T-helper 2 cell treated with Interferon-gamma antibody and Interleukin-4, amounts not matched to agents 100 ng/mL and 5 ng/mL, for 36 hours (primary cell): ENCODE results near the gene INO80C. TPM values are rescaled to one million over a fixed set of nuclear protein-coding genes. Genes with fewer than 3 reads are reported as not detected.
"Not testable (repeated sequence)": the region's sequence is repeated elsewhere in the genome, so short reads cannot be mapped to it uniquely, and the experiment has no call there.

Source experiments
- intact Hi-C: fragments of 100-400 bp; cut with micrococcal nuclease; formaldehyde crosslinking; loops from one replicate; pipeline ENCODE4 v1.15.1; 2023
- total RNA-seq: library from RNA; stranded (reverse); gene quantifications from 2 replicates; pipeline ENCODE4 v1.2.3, GENCODE V29; 2022

INO80C gene
- total RNA-seq, 1 donor from 2014 or later, result 29.0 TPM

DNA sequence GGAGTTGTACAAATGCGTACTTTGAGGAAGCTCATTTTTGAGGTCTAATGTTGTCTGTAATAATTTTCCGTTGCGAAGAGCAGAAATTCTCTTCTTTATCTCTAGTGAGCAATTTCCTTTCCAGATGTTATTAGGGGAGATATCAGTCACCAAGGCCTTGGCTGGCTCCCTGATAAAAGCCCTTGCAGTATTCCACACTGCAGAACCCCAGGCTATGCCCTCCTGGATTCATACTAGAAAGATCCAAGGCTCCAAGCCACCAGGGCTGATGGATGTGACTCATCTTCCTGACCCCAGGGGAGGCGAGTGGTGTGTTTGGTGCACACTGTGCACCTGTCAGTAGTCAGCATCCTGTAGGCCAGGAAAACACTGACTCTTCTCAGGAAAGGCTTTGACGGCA lies 34.7 kb downstream of the INO80C start:
- intact Hi-C loops, result no loop called here

DNA sequence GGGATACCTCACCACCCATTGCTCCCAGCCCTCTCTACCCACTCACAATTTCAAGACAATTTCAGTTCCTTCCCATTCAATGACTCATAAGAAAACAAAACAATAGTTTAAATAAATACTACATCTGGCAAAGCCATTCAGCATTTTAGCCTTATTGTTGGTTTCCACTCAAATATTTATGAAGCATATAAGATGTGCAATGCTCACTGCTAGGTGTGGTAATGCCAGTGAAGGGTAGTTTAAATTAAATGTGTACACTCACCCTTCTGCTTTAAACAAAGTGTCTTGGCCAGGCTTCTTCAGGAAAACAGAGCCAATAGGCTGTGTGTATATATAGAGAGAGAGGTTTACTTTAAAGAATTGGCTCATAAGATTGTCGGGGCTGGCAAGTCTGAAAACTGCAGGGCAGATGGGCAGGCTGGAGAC lies 37.0 kb downstream of the INO80C start:
- intact Hi-C loops, result no loop called here

DNA sequence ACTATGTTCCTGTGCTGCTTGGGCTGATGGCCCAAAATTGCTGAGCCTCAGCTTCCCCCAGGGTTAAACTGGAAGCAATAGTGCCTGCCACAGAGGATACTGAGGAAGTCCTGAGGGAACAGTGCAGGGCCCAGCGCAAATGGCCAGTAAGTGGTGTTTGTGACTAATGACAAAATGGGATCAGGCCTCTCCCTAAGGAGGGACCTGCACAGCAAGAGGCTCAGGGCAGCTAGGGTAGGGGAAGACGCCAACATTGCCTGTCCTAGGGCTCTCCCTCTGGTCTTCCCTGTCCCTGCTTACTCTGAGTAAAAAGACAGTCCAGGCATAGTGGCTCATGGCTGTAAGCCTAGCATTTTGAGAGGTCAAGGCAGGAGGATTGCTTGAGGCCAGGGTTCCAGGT lies 37.8 kb downstream of the INO80C start:
- intact Hi-C loops, result no loop called here

DNA sequence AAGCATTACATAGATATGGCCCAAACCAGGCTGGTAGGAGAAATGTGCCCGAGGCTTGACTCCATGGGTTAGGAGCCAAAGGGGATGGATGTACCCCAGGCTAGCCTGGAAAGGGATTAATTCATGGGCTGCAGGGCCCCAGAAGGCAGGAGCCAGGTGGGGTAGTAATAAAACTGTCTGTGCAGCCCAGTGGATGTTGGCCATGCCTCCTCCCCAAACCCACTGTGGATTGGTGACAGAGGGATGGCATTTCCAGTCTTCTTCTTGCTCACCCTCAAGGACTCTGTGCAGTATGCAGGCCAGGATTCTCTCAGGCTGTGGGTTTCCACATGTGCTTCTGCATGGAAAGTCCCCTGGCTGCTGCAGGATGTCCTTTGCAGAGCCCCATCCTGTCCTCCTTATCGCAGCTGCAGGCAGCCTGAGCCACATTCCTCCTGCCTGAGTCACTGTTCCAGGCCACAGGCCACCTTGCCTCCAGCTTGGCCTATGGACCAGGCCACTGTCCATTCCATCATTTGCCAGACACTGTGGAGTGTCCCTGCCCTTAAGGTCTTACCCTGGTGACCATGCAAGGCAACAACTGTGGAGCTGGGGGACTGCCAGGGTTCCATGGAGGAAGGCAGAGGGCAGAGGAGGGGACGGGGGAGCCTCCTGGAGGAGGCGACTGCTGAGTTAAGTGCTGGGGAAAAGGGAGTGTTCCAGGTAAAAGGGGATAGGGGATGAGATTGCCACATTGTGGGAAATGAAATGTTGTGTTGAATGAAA lies 38.9 kb downstream of the INO80C start:
- intact Hi-C loops, result no loop called here

DNA sequence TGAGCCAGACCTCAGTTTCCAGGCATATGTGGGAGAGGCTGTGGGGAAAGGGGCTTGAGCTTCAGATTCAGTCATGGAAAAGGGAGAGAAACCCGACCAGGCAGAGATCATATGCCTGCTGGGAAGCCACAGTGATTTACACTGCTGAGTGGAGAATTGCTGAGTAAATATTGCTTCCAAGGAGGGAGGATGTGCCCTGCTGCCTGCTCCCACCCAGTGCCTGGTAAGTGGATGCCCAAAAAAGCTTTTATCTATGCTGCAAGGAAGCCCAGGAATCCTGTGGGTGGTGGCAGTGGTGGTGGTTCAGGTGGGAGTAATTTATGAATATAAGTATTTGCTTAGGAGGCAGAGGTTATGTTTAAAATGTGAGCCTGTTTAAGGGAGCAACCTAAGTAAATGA lies 39.5 kb downstream of the INO80C start:
- intact Hi-C loops, result no loop called here

DNA sequence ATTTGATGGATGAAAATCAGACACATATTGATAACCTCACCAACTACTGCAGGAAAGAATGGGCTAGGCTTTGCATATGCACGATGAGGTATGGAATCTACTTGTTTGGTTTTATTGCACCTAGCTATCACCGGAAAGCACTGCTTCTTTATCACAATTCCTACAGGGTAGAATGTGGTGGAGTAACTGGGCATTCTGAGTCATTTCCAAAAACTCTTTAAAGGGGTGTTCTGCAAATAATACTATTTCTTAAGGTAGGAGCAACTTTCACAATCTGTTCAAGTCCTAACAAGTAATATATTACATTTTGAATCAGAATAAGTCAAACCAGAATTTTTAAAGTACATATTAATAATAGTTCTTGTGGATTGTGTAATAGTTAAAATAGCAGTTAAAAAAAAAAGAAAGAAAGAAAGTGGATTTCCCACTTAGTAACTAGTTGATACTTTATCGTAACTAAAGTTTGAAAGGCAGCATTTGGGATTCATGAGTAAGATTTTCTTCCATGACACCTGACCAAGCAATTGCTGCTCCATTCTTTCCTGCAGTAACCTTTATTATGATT lies 40.5 kb downstream of the INO80C start:
- intact Hi-C loops, result no loop called here

DNA sequence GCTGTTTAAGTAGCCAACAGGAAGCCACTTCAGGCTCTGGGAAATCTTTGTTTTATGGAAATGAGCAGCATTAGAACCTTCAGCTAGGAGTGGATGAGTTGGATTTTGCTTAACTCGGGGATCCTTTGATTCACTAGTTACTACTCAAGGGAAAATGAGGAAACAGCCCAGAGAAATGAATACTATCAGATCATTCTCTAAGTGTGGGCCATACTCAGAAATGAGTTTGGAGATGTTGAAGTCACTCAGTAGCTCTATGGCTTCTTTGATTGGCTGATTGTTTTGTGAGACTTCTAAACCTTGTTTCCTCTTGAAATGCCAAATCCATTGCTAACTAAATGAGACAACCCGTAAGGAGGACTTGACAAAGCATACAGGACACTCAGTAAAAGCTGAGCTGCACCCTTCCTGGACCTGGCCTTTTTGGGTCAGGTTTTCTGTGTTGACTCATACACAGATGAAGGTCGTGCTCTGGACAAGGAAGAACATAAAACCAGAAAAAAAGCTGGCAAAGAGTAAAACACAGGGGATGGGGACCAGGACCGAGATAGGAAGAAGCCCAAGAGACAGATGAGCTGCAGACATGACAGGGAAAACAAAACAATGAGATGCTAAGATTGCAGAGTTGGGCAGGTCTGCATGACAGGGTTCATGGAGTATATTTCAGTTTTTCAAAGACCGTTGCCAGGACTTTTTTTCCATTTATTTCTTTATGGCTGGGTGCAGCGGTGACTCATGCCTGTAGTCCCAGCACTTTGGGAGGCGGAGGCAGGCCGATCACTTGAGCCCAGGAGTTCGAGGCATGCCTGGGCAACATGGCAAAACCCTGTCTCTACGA lies 41.6 kb downstream of the INO80C start:
- intact Hi-C loops, result no loop called here

DNA sequence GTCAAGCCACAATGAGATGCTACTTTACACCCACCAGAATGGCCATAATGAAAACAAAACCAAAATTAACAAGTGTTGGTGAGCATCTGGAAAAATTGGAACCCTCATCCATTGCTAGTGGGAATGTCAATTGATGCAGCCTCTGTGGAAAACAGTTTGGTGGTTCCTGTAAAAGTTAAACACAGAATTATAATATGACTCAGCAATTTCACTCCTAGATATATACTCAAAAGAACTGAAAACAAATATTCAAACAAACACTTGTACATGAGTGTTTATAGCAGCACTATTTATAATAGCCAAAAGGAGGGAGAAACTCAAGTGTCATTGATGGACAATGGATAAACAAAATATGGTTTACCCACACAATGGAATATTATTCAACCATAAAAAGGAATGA lies 43.0 kb downstream of the INO80C start:
- intact Hi-C loops, result no loop called here

DNA sequence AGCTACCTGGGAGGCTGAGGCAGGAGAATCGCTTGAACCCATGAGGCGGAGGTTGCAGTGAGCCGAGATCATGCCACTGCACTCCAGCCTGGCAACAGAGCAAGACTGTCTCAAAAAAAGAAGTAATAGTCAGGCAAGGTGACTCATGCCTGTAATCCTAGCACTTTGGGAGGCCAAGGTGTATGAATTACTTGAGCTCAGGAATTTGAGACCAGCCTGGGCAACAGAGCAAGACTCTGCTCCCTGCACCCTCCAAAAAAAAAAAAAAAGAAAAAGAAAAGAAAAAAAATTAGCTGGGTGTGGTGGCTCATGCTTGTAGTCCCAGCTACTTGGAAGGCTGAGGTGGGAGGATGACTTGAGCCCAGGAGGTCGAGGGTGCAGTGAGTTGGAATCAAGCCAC lies 44.7 kb downstream of the INO80C start:
- intact Hi-C loops, result not testable (repeated sequence)

DNA sequence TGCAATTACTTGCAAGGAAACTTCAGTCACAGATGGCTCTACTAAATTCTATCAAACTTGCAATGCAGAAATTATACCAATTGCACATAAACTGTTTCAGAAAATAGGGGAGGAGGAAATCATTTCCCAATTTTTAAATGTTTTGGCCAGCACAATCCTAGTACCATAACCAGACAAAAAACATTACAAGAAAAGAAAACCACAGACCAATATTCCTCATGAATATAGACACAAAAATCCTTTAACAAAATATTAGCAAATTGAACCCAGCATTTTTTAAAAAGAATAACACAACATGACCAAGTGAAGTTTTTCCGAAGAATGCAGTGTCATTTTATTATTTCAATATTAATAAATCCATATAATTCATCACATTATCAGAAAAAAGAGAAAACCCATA lies 45.8 kb downstream of the INO80C start:
- intact Hi-C loops, result no loop called here

DNA sequence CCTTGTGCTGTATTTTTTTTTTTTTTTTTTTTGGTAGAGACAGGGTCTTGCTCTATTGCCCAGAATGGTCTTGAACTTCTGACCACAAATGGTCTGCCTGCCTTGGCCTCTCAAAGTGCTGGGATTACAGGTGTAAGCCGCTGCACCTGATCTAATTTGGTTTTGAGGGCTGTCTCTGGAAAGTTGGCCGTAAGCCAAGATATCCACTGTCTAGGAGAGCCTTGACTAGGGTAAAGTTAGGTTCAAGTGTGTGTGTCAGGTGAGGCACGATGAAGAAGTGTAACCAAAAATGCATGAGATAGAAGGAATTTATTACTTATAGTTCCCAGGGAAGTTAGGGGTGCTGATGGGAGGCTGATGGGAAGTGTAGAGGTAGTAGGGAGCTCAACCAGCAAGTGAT lies 46.7 kb downstream of the INO80C start:
- intact Hi-C loops, result no loop called here

DNA sequence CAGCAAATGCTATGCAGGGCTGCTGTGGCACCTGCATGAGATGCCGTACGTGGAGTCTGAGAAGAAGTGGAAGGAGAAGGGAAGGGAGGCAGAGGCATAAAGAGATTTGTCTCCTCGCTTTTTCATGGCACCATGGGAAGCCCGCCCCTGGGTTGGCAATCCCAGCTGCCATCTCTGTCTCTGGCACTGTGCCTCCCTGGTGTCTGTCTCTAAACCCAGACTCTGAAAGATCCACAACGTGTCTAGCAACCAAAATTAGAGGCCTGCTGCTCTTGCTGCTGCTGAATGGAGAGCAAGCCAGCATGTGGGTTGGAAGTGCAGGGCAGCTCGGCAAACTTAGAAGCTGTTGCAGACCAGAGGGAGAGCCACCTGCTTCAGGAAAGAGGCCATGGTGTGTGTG lies 53.1 kb downstream of the INO80C start:
- intact Hi-C loops, result no loop called here

DNA sequence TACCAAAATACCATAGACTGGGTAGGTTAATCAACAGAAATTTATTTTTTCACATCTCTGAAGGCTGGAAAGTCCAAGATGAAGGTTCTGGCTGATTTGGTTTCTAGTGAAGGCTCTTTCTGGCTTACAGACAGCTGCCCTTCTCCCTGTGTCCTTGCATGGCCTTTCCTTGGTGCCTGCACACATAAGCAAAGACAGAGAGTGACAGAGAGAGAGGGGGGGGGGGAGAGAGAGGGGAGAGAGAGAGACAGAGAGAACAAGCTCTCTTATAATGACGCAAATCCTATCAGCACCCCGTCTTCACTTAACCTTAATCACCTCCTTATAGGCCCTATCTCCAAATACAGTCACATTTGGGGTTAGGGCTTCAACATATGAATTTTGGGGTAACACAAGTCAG lies 53.9 kb downstream of the INO80C start:
- intact Hi-C loops, result no loop called here

DNA sequence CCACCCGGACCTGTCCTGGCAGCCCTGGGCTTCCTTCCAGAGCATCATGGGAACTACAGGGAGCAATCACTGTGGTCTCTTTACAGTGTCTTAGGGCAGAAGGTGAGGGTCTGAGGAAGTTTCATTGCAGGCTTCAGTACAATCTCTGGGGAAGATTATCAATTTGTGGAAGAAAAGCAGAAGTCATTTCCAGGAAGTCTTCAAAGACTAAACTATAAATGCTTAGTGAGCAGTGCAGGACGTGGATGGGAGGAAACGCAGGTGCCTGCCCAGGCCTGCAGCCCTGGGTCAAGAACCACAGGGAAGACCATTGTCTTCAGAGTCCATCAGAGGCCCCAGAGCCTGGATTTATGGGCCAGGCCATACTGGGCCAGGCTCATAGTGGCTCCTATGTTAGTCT lies 54.3 kb downstream of the INO80C start:
- intact Hi-C loops, result no loop called here

DNA sequence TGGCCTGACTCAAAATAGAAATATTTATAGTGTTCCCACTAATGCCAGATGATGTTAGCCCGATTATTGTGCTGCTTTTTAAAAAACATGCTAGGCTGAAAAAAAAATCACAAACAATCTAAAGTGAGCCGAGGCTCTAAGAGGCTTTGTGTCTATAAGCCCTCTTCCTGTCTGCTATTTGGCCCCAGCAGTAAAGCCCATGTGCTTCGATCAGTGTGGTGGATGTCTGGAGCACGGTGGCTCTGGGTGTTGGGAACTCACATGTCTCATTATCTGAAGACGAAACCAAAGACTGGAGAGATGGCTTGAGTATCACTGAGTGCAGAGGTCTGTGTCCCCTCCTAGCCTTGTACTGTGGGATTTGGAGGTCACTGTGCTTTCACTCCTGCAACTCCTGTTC lies 55.1 kb downstream of the INO80C start:
- intact Hi-C loops, result no loop called here

DNA sequence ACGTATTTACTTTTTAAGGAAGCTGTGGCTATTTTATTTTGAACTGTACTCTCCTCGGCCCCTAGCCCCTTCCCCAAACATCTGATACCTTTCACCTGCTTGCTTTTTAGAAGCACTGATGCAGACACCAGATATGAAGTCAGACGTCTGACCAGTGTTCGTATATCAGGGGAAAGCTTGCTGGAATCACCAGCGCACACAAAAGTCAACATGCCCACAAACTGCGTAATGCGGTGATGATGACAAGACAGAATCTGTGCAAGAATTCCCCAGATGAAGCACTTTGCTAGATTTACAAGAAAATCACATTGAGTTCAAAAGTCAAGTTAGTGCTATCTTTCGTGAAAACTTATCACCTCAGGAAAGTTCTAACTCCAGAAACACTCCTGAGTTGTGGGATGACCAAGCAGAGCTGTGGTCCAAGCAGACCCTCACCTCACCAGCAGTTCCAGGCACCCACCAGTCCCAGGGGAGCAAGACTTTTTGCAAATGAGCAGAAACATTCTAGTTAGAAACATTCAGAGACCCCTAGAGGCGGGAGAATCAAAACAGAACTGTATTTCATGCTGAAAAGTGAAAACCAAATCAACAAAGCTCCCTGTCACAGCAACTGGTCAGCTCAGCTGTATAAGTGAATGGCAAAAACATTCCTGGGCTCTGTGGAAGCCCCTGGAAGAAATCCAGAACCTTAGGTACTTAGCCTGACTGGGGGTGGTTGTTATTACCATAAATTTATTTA lies 55.7 kb downstream of the INO80C start:
- intact Hi-C loops, result no loop called here

DNA sequence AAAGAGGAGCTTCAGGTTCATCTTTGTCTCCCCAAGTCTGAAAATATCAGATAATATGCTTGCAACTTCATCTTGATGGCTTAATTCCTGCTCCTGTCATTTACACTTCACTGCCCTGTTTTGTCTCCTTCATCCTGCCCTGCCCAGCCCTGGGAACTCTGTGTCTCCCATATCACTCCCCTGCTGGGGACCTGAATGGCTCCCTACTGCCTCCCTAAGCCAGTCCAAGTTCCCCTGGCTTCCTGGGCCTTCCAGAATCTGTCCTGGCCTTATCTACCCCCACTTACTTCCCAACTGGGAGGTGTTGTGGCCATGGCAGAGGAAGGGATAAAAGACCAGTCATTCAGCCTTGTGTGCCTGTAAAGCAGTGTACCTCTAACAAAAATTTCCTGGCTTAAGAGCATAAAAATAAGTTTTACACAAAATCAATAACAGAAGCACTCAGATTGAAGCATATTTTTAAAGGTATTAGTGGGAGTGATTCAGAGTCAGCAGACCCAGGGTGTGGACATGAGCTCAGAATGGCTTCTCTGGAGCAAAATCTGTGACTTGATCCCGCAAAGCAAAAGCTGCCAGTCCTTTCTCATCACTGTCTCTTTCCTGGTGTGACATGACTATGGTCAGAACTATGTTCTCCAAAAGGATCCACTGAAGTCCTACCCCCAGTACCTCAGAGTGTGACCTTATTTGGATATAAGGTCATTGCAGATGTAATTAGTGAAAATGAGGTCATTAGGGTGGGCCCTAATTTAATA lies 59.1 kb downstream of the INO80C start:
- intact Hi-C loops, result no loop called here

DNA sequence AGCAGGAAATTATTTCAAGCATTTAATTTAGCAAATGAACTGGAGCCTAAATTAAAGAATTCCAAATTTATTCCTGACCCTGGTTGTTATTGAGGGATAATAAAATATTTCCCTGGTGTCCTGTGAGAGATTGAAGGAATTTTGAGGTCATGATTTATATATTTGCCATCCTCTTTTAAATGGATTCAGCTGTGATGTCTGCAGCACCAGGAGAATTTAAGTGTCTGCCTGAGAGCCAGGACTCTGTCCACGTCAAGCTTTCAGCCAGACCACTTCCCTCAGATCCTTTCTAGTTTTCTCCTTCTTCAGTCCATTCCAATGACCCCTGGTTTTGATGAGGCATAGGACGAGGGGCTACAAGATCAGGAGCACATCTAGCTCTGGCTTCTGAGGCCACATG lies 59.9 kb downstream of the INO80C start:
- intact Hi-C loops, result no loop called here

DNA sequence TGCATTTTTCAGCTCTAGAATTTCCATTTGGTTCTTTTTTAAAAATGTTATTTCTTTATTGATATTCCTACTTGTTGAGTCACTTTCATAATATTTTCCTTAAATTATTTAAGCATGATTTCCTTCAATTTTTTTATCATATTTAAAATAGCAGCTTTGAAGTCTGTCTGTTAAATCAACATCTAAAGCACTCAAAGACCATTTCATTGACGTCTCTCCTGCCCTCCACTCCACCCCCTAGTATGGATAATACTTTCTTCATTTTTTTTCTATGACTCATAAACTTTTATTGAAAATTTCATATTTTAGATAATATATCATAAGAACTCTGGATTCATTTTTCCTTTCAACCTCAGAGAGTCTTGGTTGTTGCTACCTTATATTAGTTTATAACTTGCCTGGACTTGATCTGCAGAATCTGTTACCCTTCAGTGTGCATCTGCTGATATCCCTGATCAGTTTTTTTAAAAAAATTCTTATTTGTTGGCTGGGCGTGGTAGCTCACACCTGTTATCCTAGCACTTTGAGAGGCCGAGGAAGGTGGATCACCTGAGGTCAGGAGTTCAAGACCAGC lies 61.6 kb downstream of the INO80C start:
- intact Hi-C loops, result no loop called here

DNA sequence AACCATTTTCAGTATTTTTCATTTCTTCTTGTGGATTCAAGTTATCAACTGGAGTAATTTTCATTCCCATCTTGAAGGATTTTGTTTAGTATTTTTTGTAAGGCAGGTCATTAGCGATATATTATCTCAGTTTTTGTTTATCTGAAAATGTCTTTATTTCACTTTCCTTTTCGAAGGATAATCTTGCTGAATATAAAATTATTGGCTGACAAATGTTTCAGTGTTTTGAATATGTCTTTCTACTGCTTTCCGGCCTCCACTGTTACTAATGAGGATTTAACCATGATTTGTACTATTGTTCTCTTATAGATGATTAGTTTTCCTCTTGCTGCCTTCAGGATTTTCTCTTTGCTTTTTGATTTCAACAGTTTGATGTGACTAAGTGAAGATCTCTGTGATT lies 62.4 kb downstream of the INO80C start:
- intact Hi-C loops, result no loop called here

DNA sequence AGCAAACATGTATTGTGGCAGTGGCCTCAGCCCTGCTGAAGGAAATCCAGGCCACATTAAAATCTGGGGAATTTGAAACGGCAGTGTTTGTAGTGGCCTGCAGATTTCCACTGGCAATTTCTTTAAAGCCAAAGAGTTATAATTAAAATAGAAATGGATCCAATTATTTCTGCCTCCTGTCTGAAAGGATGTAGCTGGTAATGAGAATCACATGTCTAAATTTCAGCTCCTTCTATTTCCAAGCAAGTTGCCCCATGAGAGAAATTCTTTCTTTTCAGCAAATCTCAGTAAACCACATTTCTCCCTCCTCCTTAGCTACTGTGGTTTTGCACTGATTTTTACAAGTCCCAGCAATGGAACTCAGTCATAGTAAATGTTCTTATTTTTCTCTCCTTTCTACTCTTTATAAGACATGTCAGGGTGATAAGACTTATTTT lies 65.2 kb downstream of the INO80C start:
- intact Hi-C loops, result no loop called here
